B cell (primary cell): Measurements from ENCODE around the gene MAP1LC3B2. TPM values are rescaled to one million over a fixed set of nuclear protein-coding genes. Genes with fewer than 3 reads are reported as not detected.

Experiments
- ATAC-seq: fragments of 200-7000 bp; cut with Tn5 transposase; one replicate; pipeline ENCODE4 v1.10.0; 2021; ENCODE audit warnings: low read depth, mild to moderate bottlenecking, moderate number of reproducible peaks, moderate library complexity
- CTCF ChIA-PET: fragments of 350-600 bp; sonication (Branson Sonifier 250); formaldehyde crosslinking; loops from one replicate; lab custom pipeline; 2021; ENCODE audit warnings: antibody characterized with exemption, inconsistent platforms; lab: Charles Lee
- POLR2A ChIA-PET: fragments of 350-600 bp; sonication (Branson Sonifier 250); formaldehyde crosslinking; loops from one replicate; lab custom pipeline; 2021; ENCODE audit warnings: antibody characterized with exemption; lab: Charles Lee
- DNase-seq: peaks from one replicate; pipeline ENCODE4 v3.0.0; 2013
- H2AFZ ChIP-seq: 2 replicates; pipeline ENCODE4 v1.6.1; 2012; ENCODE audit warnings: mild to moderate bottlenecking, low read depth, low read length; ENCODE audit not compliant: insufficient read depth, poor library complexity, severe bottlenecking
- H3K27ac ChIP-seq, 2 donors: 1 replicate in 1 of 2; 2 replicates in 1 of 2; pipeline ENCODE4 v1.5.1; 2012 to 2013; ENCODE audit warnings: low read length in 2 of 2, mild to moderate bottlenecking in 2 of 2, moderate library complexity in 1 of 2
- H3K27me3 ChIP-seq, 4 experiments: fragments of 200-600 bp in 1 of 4; sonication (generic) in 1 of 4; replicated peaks in 1 of 4; 1 replicate in 2 of 4; 2 replicates in 2 of 4; pipeline versions ENCODE4 v1.6.1 to v1.7.0; 2013 to 2016; ENCODE audit warnings: low read length in 3 of 4, mild to moderate bottlenecking in 2 of 4, mixed read lengths in 1 of 4, moderate library complexity in 1 of 4; ENCODE audit not compliant: insufficient read depth in 4 of 4, control insufficient read depth in 3 of 4; ENCODE audit errors: control extremely low read depth in 1 of 4
- H3K36me3 ChIP-seq, 2 experiments: replicated peaks in 1 of 2; 1 replicate in 1 of 2; 2 replicates in 1 of 2; pipeline versions ENCODE4 v1.6.1 to v1.7.1; 2013; ENCODE audit warnings: low read length in 1 of 2; ENCODE audit not compliant: insufficient read depth in 2 of 2, control insufficient read depth in 1 of 2; ENCODE audit errors: control extremely low read depth in 1 of 2, extremely low read depth in 1 of 2
- H3K4me1 ChIP-seq, 2 donors: fragments of 200-600 bp in 1 of 2; sonication (generic) in 1 of 2; 1 replicate in 1 of 2; 2 replicates in 1 of 2; pipeline versions ENCODE4 v1.5.1 to v1.6.1; 2013 to 2017; ENCODE audit warnings: low read length in 2 of 2; ENCODE audit not compliant: control insufficient read depth in 2 of 2, insufficient read depth in 2 of 2
- H3K4me2 ChIP-seq: replicated peaks from 2 replicates; pipeline ENCODE3; 2012; ENCODE audit warnings: mild to moderate bottlenecking, low read depth, low read length; ENCODE audit not compliant: poor library complexity, severe bottlenecking
- H3K4me3 ChIP-seq, 5 experiments: fragments of 200-600 bp in 1 of 5; sonication (generic) in 1 of 5; 1 replicate in 3 of 5; 2 replicates in 2 of 5; pipeline versions ENCODE4 v1.5.1 to v1.7.0; 2011 to 2016; ENCODE audit warnings: low read length in 4 of 5, mild to moderate bottlenecking in 4 of 5, low read depth in 2 of 5, control low read depth in 1 of 5, moderate library complexity in 1 of 5; ENCODE audit not compliant: insufficient read depth in 1 of 5; ENCODE audit errors: control extremely low read depth in 1 of 5, extremely low read depth in 1 of 5
- H3K79me2 ChIP-seq: fragments of 200-600 bp; sonication (generic); one replicate; pipeline ENCODE4 v1.6.0; 2016; ENCODE audit warnings: low read length; ENCODE audit not compliant: control insufficient read depth, insufficient read depth
- H3K9ac ChIP-seq: fragments of 200-600 bp; sonication (generic); 2 replicates; pipeline ENCODE4 v1.6.1; 2017; ENCODE audit warnings: mild to moderate bottlenecking, low read length, moderate library complexity
- H3K9me3 ChIP-seq, 3 donors: one replicate each; pipeline versions ENCODE4 v1.6.1 to v1.7.1; 2013; ENCODE audit warnings: low read length in 2 of 3; ENCODE audit not compliant: control insufficient read depth in 2 of 3, insufficient read depth in 1 of 3; ENCODE audit errors: control extremely low read depth in 1 of 3
- H4K20me1 ChIP-seq: 2 replicates; pipeline ENCODE4 v1.6.0; 2012; ENCODE audit warnings: mild to moderate bottlenecking, low read length; ENCODE audit not compliant: insufficient read depth, control insufficient read depth, poor library complexity, severe bottlenecking
- H3K27ac Mint-ChIP-seq: one replicate; pipeline ENCODE4 v1.8.0; 2021; ENCODE audit warnings: mixed read lengths
- H3K27me3 Mint-ChIP-seq: one replicate; pipeline ENCODE4 v1.8.0; 2021; ENCODE audit warnings: mixed read lengths
- H3K4me1 Mint-ChIP-seq: one replicate; pipeline ENCODE4 v1.8.0; 2021; ENCODE audit warnings: mixed read lengths
- H3K4me3 Mint-ChIP-seq: one replicate; pipeline ENCODE4 v1.8.0; 2021; ENCODE audit warnings: mixed read lengths
- H3K9me3 Mint-ChIP-seq: one replicate; pipeline ENCODE4 v1.8.0; 2022; ENCODE audit warnings: mixed read lengths; ENCODE audit not compliant: insufficient read depth
- EZH2 ChIP-seq: IDR thresholded peaks from 2 replicates; pipeline ENCODE4 v1.6.1; 2012; ENCODE audit warnings: borderline replicate concordance, low read depth, mild to moderate bottlenecking, moderate library complexity, low read length; ENCODE audit not compliant: insufficient read depth, poor library complexity, severe bottlenecking
- WGBS: methylation state at CpG from one replicate; pipeline ENCODE4 v1.1.5; 2013; ENCODE audit warnings: missing lambda C conversion rate; ENCODE audit not compliant: insufficient coverage; 5-methylcytosine and 5-hydroxymethylcytosine counted together
- intact Hi-C: fragments of 100-400 bp; cut with micrococcal nuclease; formaldehyde crosslinking; loops from one replicate; pipeline ENCODE4 v1.10.0; 2022
- polyA plus RNA-seq: library from polyadenylated mRNA; depleted of rRNA; stranded (reverse); fragments of >200 nt; gene quantifications from 2 replicates; pipeline ENCODE4 v1.2.3, GENCODE V29; 2012
- total RNA-seq, 2 donors: library from RNA; stranded (reverse); fragments of 120-200 nt in 1 of 2; gene quantifications; 1 replicate in 1 of 2; 2 replicates in 1 of 2; pipeline versions ENCODE4 v1.2.3 to v1.2.4, GENCODE V29; 2013 to 2022
- TF ChIP-seq, protein P1 (sequence below): fragments of 200-600 bp; IDR thresholded peaks from one replicate; pipeline ENCODE4 v1.8.0; 2022; ENCODE audit warnings: antibody characterized with exemption, mild to moderate bottlenecking

The MAP1LC3B2 gene
- total and polyA plus RNA-seq, 2 donors (not counting 1 experiment from before 2014, with no cell fraction given), result 0.28 to 1.0 TPM

GRCh38 chr12:116621194-116621593, 62.0 kb downstream of the MAP1LC3B2 start:
- intact Hi-C loops, result no loop called here
- POLR2A ChIA-PET, result no interaction called here
- H3K36me3 ChIP-seq, result no peaks in the 10 kb centered on the region
- no peaks in the 10 kb centered on the region for H3K4me1 ChIP-seq
- no peaks in the 10 kb centered on the region for H4K20me1 ChIP-seq
- WGBS, result 89% methylated on average over 4 of the region's 4 CpGs
- DNase-seq (no peak), ATAC-seq (no peak)
- H3K9me3 ChIP-seq, result peaks cover 0 to 25% (median 16%) of the 10 kb centered on the region in 3 donors
- Mint-ChIP-seq H3K4me3 (no peak overlapping the region), H3K27me3 (peaks cover 6% of the 10 kb centered on the region), H3K9me3 (peaks cover 2% of the 10 kb centered on the region), H3K27ac (no peak overlapping the region), H3K4me1 (no peaks in the 10 kb centered on the region)
- no peak overlapping the region for H3K27ac ChIP-seq
- no peaks in the 10 kb centered on the region for H3K79me2 ChIP-seq
- no peak overlapping the region for H3K4me3 ChIP-seq
- no peak overlapping the region for H3K4me2 ChIP-seq
- CTCF ChIA-PET, result interaction anchor here (1.2 kb wide), 1 partner anchor 270 kb away, joined by 3 read pairs; no protein-coding TSS in a partner anchor
- H3K27me3 ChIP-seq, result no peaks in the 10 kb centered on the region
- TF ChIP-seq, protein P1, sequence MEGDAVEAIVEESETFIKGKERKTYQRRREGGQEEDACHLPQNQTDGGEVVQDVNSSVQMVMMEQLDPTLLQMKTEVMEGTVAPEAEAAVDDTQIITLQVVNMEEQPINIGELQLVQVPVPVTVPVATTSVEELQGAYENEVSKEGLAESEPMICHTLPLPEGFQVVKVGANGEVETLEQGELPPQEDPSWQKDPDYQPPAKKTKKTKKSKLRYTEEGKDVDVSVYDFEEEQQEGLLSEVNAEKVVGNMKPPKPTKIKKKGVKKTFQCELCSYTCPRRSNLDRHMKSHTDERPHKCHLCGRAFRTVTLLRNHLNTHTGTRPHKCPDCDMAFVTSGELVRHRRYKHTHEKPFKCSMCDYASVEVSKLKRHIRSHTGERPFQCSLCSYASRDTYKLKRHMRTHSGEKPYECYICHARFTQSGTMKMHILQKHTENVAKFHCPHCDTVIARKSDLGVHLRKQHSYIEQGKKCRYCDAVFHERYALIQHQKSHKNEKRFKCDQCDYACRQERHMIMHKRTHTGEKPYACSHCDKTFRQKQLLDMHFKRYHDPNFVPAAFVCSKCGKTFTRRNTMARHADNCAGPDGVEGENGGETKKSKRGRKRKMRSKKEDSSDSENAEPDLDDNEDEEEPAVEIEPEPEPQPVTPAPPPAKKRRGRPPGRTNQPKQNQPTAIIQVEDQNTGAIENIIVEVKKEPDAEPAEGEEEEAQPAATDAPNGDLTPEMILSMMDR, result no peak
- TF ChIP-seq EZH2, result no peak
- H3K9ac ChIP-seq, result no peak overlapping the region
- no peak overlapping the region for H2AFZ ChIP-seq

GRCh38 chr12:116624516-116624915, 65.3 kb downstream of the MAP1LC3B2 start:
- H3K27me3 Mint-ChIP-seq, result peaks cover 15% of the 10 kb centered on the region
- Histone ChIP-seq H3K9ac (no peak overlapping the region), H3K27ac (no peak overlapping the region), H3K4me3 (no peak overlapping the region), H3K4me1 (no peaks in the 10 kb centered on the region), H3K79me2 (no peaks in the 10 kb centered on the region), H2AFZ (no peak overlapping the region), H3K4me2 (no peak overlapping the region), H3K9me3 (peaks cover 0 to 19% (median 11%) of the 10 kb centered on the region in 3 donors), H3K36me3 (no peaks in the 10 kb centered on the region), H4K20me1 (no peaks in the 10 kb centered on the region), H3K27me3 (peaks cover 0 to 3% (median 0%) of the 10 kb centered on the region in 4 experiments)
- ATAC-seq, result no peak
- H3K9me3 Mint-ChIP-seq, result peaks cover 2% of the 10 kb centered on the region
- no peak overlapping the region for H3K4me3 Mint-ChIP-seq
- CTCF ChIA-PET, result no interaction called here
- H3K4me1 Mint-ChIP-seq, result no peaks in the 10 kb centered on the region
- no peak for TF ChIP-seq EZH2
- TF ChIP-seq, protein P1, result no peak
- H3K27ac Mint-ChIP-seq, result no peak overlapping the region
- no peak for DNase-seq
- WGBS, result 85% methylated on average over 7 of the region's 8 CpGs
- POLR2A ChIA-PET, result no interaction called here
- intact Hi-C loops, result no loop called here
